Measurements from ENCODE around the gene DAPK1.

The DAPK1 gene

DNA sequence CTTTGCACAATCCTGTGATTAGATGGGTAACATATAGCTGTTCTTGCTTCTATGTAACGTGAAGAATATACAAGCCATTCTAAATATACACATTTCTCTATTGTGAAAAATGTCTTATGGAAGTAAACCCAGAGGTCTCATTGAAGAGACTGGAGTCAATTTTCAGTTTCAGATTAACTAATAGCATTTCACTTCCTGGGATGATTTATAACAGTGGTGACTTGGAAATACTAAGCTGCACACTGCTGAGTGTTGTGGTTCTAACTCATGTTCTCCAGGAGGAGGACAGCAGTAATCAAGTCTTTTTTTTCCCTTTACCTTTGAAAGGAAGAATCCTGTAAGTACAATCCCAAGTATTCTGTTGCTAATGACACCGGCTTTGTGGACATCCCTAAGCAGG, 231.6 kb downstream of the DAPK1 start:
- H3K4me3 ChIP-seq (ENCODE audit: low read depth, low read length): no peak overlapping the region
- no peak overlapping the region for H3K4me2 ChIP-seq (ENCODE audit: low read length)
- no CpG with 5 or more reads among the region's 2 CpGs for WGBS (ENCODE audit: extremely low coverage, insufficient coverage, insufficient read length)
- no peaks in the 10 kb centered on the region for H3K27me3 ChIP-seq (ENCODE audit: insufficient read depth, low read length)
- DNase-seq: no peak
- no peak overlapping the region for H2BK120ac ChIP-seq (ENCODE audit: insufficient read depth, low read length, poor library complexity)
- no peak overlapping the region for H2BK12ac ChIP-seq (ENCODE audit: low read length)
- no peak overlapping the region for H2BK5ac ChIP-seq (ENCODE audit: low read depth, low read length, poor library complexity)
- H2AK5ac ChIP-seq (ENCODE audit: low read length): no peak overlapping the region
- no peak overlapping the region for H4K91ac ChIP-seq (ENCODE audit: low read depth, low read length)
- no peak overlapping the region for H3K18ac ChIP-seq (ENCODE audit: low read length)
- H3K4ac ChIP-seq (ENCODE audit: low read depth, low read length): no peak overlapping the region
- H3K9ac ChIP-seq (ENCODE audit: low read length): no peak overlapping the region
- no peak overlapping the region for H3K23ac ChIP-seq (ENCODE audit: low read length)
- H2AFZ ChIP-seq (ENCODE audit: insufficient read depth, low read length, poor library complexity): no peak overlapping the region
- H3K79me1 ChIP-seq (ENCODE audit: low read length): peaks cover 13% of the 10 kb centered on the region
- H3K4me1 ChIP-seq (ENCODE audit: control insufficient read depth in 1 of 2, insufficient read depth in 2 of 2, low read length in 2 of 2): peaks cover 0 to 5% of the 10 kb centered on the region in 2 experiments
- H3K14ac ChIP-seq (ENCODE audit: low read length): no peak overlapping the region
- H4K8ac ChIP-seq (ENCODE audit: low read depth, low read length): no peak overlapping the region
- H3K36me3 ChIP-seq (ENCODE audit: control insufficient read depth in 1 of 2, insufficient read depth in 2 of 2, low read length in 2 of 2): peaks cover 6 to 17% of the 10 kb centered on the region in 2 experiments
- H3K9me3 ChIP-seq (ENCODE audit: insufficient read depth, low read depth, low read length): no peaks in the 10 kb centered on the region
- no peak overlapping the region for H3K27ac ChIP-seq (ENCODE audit: low read depth, low read length)
- H3K79me2 ChIP-seq (ENCODE audit: control insufficient read depth, insufficient read depth, low read length, poor library complexity): peaks cover 6% of the 10 kb centered on the region
- no peak overlapping the region for H4K12ac ChIP-seq (ENCODE audit: low read depth, low read length)

DNA sequence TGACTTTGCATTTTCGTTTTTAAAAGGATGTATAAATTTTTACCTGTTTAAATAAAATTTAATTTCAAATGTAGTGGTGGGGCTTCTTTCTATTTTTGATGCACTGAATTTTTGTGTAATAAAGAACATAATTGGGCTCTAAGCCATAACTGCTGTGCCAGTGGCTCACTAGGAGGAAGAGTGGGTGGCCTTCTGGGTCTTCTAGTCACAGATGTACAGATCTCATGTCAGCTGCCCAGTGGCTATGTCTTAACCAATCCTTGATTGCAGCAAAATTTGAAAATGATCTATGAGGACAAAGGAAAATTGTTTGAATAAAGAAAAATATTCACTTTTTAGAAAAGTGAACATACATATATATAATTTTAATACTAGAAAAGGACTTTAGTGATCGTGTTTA, 233.7 kb downstream of the DAPK1 start:
- H3K23ac ChIP-seq (ENCODE audit: low read length): no peak overlapping the region
- no peak overlapping the region for H3K14ac ChIP-seq (ENCODE audit: low read length)
- no peak overlapping the region for H4K12ac ChIP-seq (ENCODE audit: low read depth, low read length)
- H3K4ac ChIP-seq (ENCODE audit: low read depth, low read length): no peak overlapping the region
- peaks cover 2% of the 10 kb centered on the region for H3K79me2 ChIP-seq (ENCODE audit: control insufficient read depth, insufficient read depth, low read length, poor library complexity)
- H2BK120ac ChIP-seq (ENCODE audit: insufficient read depth, low read length, poor library complexity): no peak overlapping the region
- no peak overlapping the region for H2BK12ac ChIP-seq (ENCODE audit: low read length)
- no peak overlapping the region for H3K9ac ChIP-seq (ENCODE audit: low read length)
- H3K4me3 ChIP-seq (ENCODE audit: low read depth, low read length): no peak overlapping the region
- no peak overlapping the region for H3K4me2 ChIP-seq (ENCODE audit: low read length)
- no peak overlapping the region for H3K18ac ChIP-seq (ENCODE audit: low read length)
- H2BK5ac ChIP-seq (ENCODE audit: low read depth, low read length, poor library complexity): no peak overlapping the region
- H2AFZ ChIP-seq (ENCODE audit: insufficient read depth, low read length, poor library complexity): no peak overlapping the region
- H3K9me3 ChIP-seq (ENCODE audit: insufficient read depth, low read depth, low read length): no peaks in the 10 kb centered on the region
- no peak overlapping the region for H2AK5ac ChIP-seq (ENCODE audit: low read length)
- no peak overlapping the region for H3K27ac ChIP-seq (ENCODE audit: low read depth, low read length)
- peaks cover 4% of the 10 kb centered on the region for H3K79me1 ChIP-seq (ENCODE audit: low read length)
- H3K27me3 ChIP-seq (ENCODE audit: insufficient read depth, low read length): no peaks in the 10 kb centered on the region
- peaks cover 6 to 17% of the 10 kb centered on the region in 2 experiments for H3K36me3 ChIP-seq (ENCODE audit: control insufficient read depth in 1 of 2, insufficient read depth in 2 of 2, low read length in 2 of 2)
- H3K4me1 ChIP-seq (ENCODE audit: control insufficient read depth in 1 of 2, insufficient read depth in 2 of 2, low read length in 2 of 2): peaks cover 0 to 4% of the 10 kb centered on the region in 2 experiments
- no peak overlapping the region for H4K91ac ChIP-seq (ENCODE audit: low read depth, low read length)
- no peak overlapping the region for H4K8ac ChIP-seq (ENCODE audit: low read depth, low read length)
- WGBS (ENCODE audit: extremely low coverage, insufficient coverage, insufficient read length): no CpG with 5 or more reads among the region's 2 CpGs
- no peak for DNase-seq

DNA sequence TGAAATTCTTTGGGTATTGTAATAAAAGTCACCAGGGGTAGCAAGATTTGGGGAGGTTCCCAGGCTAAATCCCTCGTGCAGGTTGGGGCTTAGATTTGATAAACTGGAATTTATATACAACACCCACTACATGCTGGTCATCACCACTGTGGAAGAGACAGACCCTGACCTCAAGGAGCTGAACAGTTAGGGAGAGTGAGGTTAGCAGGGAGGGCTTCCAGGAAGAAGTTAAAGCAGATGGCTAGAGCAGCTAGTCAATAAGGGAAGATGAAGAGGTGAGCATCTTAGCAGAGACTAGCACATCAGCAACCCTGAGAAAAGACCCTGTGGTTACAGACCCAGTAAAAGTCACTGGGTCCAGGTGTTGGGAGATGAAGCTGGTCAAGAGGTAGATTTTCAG, 234.7 kb downstream of the DAPK1 start:
- no peak overlapping the region for H4K91ac ChIP-seq (ENCODE audit: low read depth, low read length)

DNA sequence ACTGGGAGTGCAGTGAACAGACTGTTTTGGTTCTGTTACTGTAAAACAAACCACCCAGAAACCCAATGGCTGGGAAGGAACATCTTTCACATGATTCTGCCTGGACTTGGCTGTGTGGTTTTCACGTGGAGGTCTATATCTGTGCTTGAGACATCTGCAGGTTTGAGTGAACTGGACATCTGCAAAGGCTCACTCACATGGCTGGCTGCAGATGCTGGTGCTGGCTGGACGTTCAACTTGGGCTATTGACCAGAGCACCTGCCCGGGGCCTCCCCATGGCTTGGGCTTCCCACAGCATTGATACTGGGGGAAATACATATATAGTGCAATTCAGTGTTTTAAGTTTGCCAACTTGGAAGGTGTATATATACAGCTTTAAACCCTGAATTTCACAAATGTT, 235.1 kb downstream of the DAPK1 start:
- Histone ChIP-seq H3K4me2 (ENCODE audit: low read length) (no peak overlapping the region), H2AFZ (ENCODE audit: insufficient read depth, low read length, poor library complexity) (no peak overlapping the region), H4K12ac (ENCODE audit: low read depth, low read length) (no peak overlapping the region), H3K36me3 (ENCODE audit: control insufficient read depth in 1 of 2, insufficient read depth in 2 of 2, low read length in 2 of 2) (peaks cover 6 to 15% of the 10 kb centered on the region in 2 experiments), H3K27me3 (ENCODE audit: insufficient read depth, low read length) (no peaks in the 10 kb centered on the region), H2BK5ac (ENCODE audit: low read depth, low read length, poor library complexity) (no peak overlapping the region), H3K4ac (ENCODE audit: low read depth, low read length) (no peak overlapping the region), H2BK12ac (ENCODE audit: low read length) (no peak overlapping the region), H3K27ac (ENCODE audit: low read depth, low read length) (no peak overlapping the region), H2AK5ac (ENCODE audit: low read length) (no peak overlapping the region), H4K91ac (ENCODE audit: low read depth, low read length) (no peak overlapping the region), H2BK120ac (ENCODE audit: insufficient read depth, low read length, poor library complexity) (no peak overlapping the region), H4K8ac (ENCODE audit: low read depth, low read length) (no peak overlapping the region), H3K79me2 (ENCODE audit: control insufficient read depth, insufficient read depth, low read length, poor library complexity) (no peaks in the 10 kb centered on the region), H3K14ac (ENCODE audit: low read length) (no peak overlapping the region), H3K9ac (ENCODE audit: low read length) (no peak overlapping the region), H3K79me1 (ENCODE audit: low read length) (no peaks in the 10 kb centered on the region), H3K23ac (ENCODE audit: low read length) (no peak overlapping the region), H3K9me3 (ENCODE audit: insufficient read depth, low read depth, low read length) (no peaks in the 10 kb centered on the region), H3K4me1 (ENCODE audit: control insufficient read depth in 1 of 2, insufficient read depth in 2 of 2, low read length in 2 of 2) (no peaks in the 10 kb centered on the region), H3K18ac (ENCODE audit: low read length) (no peak overlapping the region), H3K4me3 (ENCODE audit: low read depth, low read length) (no peak overlapping the region)
- DNase-seq: no peak
- no CpG with 5 or more reads among the region's 3 CpGs for WGBS (ENCODE audit: extremely low coverage, insufficient coverage, insufficient read length)

More for the DNA sequence above, 234.7 kb downstream of the DAPK1 start:
- H3K27me3 ChIP-seq (ENCODE audit: insufficient read depth, low read length): no peaks in the 10 kb centered on the region
- H3K14ac ChIP-seq (ENCODE audit: low read length): no peak overlapping the region
- no peak overlapping the region for H4K12ac ChIP-seq (ENCODE audit: low read depth, low read length)
- no peaks in the 10 kb centered on the region for H3K79me1 ChIP-seq (ENCODE audit: low read length)
- no peak overlapping the region for H3K9ac ChIP-seq (ENCODE audit: low read length)
- no peaks in the 10 kb centered on the region for H3K4me1 ChIP-seq (ENCODE audit: control insufficient read depth in 1 of 2, insufficient read depth in 2 of 2, low read length in 2 of 2)
- no peak overlapping the region for H2AFZ ChIP-seq (ENCODE audit: insufficient read depth, low read length, poor library complexity)
- H3K4ac ChIP-seq (ENCODE audit: low read depth, low read length): no peak overlapping the region
- DNase-seq: no peak
- peaks cover 6 to 17% of the 10 kb centered on the region in 2 experiments for H3K36me3 ChIP-seq (ENCODE audit: control insufficient read depth in 1 of 2, insufficient read depth in 2 of 2, low read length in 2 of 2)
- H3K18ac ChIP-seq (ENCODE audit: low read length): no peak overlapping the region
- H3K4me2 ChIP-seq (ENCODE audit: low read length): no peak overlapping the region
- H4K8ac ChIP-seq (ENCODE audit: low read depth, low read length): no peak overlapping the region
- no peaks in the 10 kb centered on the region for H3K9me3 ChIP-seq (ENCODE audit: insufficient read depth, low read depth, low read length)
- WGBS (ENCODE audit: extremely low coverage, insufficient coverage, insufficient read length): no CpG with 5 or more reads among the region's 1 CpG
- H2BK5ac ChIP-seq (ENCODE audit: low read depth, low read length, poor library complexity): no peak overlapping the region
- H2BK120ac ChIP-seq (ENCODE audit: insufficient read depth, low read length, poor library complexity): no peak overlapping the region
- no peaks in the 10 kb centered on the region for H3K79me2 ChIP-seq (ENCODE audit: control insufficient read depth, insufficient read depth, low read length, poor library complexity)
- H2AK5ac ChIP-seq (ENCODE audit: low read length): no peak overlapping the region
- H3K4me3 ChIP-seq (ENCODE audit: low read depth, low read length): no peak overlapping the region
- H3K27ac ChIP-seq (ENCODE audit: low read depth, low read length): no peak overlapping the region
- H2BK12ac ChIP-seq (ENCODE audit: low read length): no peak overlapping the region
- no peak overlapping the region for H3K23ac ChIP-seq (ENCODE audit: low read length)

Measured in trophoblast cell (in vitro differentiated cells and primary cell).